ENCODE data around the gene TSPAN4.

TSPAN4 gene

DNA sequence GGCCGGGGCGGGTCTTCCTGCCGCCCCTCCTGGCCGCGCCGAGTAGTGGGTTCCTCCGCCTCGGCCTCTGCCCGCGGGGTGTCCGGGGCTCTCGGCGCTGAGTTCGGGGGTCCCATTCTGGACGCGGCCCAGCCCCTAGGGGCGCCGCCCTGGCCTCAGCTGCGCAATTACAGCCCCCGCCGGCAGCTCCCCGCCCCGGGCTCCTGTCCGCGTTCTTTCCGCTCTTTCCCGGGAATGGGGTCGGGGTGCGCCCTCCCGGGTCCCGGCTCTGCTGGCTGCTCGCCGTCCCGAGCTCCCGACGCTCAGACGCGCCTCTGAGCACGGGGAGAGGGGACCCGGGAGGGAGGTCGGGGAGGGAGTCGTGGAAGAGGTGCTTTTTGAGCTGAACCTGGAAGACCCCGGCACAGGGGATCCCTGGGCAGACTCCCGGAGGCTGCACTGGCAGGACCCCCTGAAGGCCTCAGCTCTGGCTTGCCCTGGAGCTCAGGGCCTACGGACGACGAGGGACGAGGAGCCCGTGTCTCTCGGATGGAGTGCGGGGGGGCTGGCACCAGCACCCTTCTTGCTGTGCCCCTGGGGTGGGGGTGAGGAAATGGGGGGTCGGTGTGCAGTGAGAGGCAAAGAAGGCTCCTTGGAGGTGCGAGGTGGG is 558 bp downstream of the TSPAN4 start:
- peak overlapping the region; percentile 92 for H3K4me3 ChIP-seq (replicated peaks; ENCODE audit: low read depth, low read length)
- DNase-seq (ENCODE audit: low read depth), result no peak
- TF ChIP-seq, protein P1, sequence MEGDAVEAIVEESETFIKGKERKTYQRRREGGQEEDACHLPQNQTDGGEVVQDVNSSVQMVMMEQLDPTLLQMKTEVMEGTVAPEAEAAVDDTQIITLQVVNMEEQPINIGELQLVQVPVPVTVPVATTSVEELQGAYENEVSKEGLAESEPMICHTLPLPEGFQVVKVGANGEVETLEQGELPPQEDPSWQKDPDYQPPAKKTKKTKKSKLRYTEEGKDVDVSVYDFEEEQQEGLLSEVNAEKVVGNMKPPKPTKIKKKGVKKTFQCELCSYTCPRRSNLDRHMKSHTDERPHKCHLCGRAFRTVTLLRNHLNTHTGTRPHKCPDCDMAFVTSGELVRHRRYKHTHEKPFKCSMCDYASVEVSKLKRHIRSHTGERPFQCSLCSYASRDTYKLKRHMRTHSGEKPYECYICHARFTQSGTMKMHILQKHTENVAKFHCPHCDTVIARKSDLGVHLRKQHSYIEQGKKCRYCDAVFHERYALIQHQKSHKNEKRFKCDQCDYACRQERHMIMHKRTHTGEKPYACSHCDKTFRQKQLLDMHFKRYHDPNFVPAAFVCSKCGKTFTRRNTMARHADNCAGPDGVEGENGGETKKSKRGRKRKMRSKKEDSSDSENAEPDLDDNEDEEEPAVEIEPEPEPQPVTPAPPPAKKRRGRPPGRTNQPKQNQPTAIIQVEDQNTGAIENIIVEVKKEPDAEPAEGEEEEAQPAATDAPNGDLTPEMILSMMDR (IDR thresholded peaks at IDR 0.05; ENCODE audit: low read length, missing control alignments), result no peak

DNA sequence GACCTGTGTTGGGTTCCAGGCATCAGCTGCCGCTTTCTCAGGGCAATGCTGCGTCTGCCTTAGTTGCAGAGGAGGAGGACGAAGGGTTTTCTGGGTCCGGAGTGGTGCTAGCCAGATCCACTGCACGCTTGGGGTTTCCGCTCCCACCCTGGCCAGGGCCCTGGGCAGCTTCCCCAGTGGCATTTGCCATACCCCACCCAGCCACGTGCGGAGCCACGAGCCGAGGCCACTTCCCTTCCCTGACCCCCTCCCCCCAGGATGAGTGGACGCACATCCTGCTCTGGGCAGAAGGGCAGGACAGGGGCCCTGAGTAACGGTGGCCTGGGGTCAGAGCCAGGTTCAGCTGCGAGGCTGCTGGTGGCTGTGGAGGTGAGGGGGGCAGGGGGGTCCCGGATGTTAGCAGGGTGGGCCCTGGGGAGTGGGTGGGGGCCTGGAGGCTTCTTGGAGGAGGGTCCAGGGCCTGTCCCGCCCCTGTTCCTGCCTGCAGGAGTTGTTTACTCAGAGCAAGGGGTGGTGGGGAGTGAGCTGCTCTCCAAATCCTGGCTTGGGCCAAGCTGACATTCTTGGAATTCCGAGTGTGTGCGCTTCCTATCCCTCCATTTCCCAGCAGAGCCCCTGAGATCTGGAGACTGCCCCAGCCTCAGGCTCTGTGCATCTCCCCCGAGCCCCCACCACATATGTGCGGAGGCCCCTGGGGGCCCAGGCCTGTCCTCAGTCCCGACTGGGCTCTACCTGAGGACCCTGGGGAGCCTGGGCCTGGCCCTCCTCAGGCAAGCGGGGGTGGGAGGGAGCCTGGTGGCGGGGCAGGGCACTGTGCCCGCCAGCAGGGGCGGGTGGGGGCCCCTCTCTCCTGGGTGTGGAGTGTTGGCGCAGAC is 1.4 kb downstream of the TSPAN4 start:
- TF ChIP-seq, protein P1 (IDR thresholded peaks at IDR 0.05; ENCODE audit: low read length, missing control alignments), result no peak
- peak; percentile 98 for DNase-seq (ENCODE audit: low read depth)
- peak overlapping the region; percentile 92 for H3K4me3 ChIP-seq (replicated peaks; ENCODE audit: low read depth, low read length)

DNA sequence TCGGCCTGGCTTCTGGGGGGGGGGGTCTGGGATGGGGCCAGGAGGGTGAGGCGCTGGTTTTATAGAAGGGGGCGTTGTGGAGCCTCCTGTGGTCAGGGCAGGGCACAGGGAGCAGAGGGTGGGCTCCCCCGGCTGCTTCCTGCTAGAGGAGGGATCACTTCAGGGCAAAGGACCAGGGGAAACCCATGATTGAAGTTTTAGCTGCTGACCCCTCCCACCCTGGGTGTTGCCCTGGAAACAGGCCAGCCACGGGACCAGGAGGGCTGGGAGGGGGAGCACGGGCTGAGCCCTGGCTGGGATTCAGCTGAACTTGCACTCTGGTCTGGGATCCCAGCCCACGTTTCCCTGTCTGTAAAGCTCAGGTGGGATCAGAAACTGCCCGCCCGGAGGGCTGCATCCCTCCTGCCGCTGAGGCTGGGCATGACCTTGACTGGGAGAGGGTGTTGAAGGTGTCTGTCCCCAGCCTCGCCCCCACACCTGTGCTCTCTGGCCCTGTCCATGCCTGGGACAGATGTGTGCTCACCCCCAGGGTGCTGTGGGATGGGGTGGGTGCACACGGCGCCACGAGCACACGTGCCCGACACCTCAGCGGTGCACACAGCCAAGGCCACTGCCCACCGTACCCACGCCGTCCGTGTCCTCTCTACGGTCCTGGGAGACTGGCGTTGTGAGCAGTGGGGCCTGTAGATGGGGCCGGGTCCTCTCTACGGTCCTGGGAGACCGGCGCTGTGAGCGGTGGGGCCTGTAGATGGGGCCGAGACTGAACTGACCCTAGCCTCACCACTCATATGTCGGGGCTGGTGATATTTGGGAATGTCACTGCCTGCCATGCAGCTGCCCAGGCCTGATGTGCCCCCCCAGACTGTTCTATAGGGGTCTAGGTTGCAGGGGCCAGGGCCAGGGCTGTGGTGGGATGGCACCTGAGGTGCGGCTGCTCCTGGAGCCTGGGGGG is 2.3 kb downstream of the TSPAN4 start:
- peak overlapping the region; percentile 92 for H3K4me3 ChIP-seq (replicated peaks; ENCODE audit: low read depth, low read length)
- peak; percentile 96 for DNase-seq (ENCODE audit: low read depth)

DNA sequence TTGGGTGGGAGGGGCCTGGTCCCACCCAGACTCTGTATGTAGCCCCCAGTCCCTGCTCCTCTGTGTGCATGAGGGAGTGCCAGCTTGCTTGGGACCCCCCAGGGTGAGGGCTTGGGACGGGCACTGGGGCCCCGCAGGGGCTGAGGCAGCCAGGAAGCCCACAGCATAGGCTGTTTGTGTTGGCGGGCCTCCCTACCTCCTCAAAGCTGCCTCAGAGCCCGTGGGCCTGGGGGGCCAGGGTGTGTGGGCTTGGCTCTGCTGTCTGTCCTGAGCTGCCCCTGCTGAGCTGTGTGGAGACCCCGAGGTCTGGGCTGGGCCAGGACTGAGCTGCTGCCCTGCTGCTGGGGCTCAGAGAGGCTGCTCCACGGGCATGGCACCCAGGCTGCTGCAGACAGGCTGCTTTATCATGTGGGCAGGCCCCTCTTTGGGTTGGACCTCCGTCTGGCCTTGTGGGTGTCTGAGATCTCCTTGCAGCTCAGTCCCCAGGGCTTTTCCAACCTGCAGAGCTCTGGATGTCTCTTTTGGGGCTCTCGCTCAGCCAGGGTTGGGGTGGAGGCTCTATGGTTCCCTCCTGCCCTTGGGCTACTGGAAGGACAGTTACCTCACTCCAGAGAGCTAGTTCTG is 3.3 kb downstream of the TSPAN4 start:
- TF ChIP-seq, protein P1 (IDR thresholded peaks at IDR 0.05; ENCODE audit: low read length, missing control alignments), result no peak
- peak; percentile 36 for DNase-seq (ENCODE audit: low read depth)
- peak overlapping the region; percentile 17 for H3K4me3 ChIP-seq (replicated peaks; ENCODE audit: low read depth, low read length)

More for the DNA sequence above, 2.3 kb downstream of the TSPAN4 start:
- TF ChIP-seq, protein P1 (IDR thresholded peaks at IDR 0.05; ENCODE audit: low read length, missing control alignments), result no peak

DNA sequence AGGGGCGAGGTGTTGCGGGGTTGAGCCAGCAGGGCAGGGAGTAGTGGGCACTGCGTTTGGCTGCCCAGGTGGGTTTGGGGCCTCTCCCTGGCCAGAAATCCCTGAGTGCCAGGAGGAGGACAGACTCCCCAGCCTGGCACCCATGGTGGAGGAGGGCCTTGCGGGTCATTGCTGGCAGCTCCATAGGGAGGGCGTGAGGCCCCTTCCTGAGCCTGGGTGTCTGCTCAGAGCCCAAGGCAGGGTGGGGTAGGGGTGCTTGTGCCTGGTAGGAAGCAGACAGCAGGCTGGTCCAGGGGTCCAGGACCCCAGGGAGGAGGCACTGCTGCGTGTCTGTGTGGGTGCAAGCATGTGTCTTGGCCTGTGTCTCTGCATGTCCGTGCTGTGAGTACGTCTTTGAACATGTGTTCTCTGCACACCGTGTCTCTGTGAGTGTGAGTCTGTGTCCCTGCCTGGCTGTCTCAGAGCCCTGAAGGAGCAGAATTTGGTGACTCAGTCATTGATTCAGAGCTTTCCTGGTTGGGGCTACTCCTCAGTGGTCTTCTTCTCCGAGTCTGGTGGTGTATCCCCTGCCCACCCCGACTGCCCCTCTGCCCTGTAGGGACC is 3.9 kb downstream of the TSPAN4 start:
- TF ChIP-seq, protein P1 (IDR thresholded peaks at IDR 0.05; ENCODE audit: low read length, missing control alignments), result no peak
- H3K4me3 ChIP-seq (replicated peaks; ENCODE audit: low read depth, low read length), result no peak overlapping the region
- no peak for DNase-seq (ENCODE audit: low read depth)

DNA sequence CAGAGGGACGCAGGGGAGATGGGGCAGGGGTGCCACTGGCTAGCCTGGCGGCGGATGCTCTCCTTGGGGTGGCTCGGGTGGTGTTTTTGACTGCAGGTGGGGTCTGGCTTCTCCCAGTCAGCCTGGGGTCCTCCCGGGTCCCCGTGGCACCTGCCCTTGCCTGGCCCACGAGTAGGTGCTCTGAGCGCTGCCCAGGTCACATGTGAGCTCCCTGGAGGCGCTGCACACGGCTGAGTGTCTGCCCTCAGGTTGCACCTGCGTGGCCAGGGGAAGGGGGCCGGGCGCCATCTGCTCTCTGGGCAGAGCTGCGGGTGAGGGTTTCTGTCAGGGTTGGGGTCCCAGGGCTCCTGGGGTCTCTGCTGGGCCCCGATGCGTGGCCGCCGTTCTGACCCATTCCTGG is 5.2 kb downstream of the TSPAN4 start:
- no peak for DNase-seq (ENCODE audit: low read depth)
- H3K4me3 ChIP-seq (replicated peaks; ENCODE audit: low read depth, low read length), result no peak overlapping the region
- TF ChIP-seq, protein P1 (IDR thresholded peaks at IDR 0.05; ENCODE audit: low read length, missing control alignments), result no peak
